ENCODE data around the gene ZNF738. TPM values are rescaled to one million over a fixed set of nuclear protein-coding genes. Genes with fewer than 3 reads are reported as not detected.

The ZNF738 gene
- total RNA-seq, 2 donors from 2014 or later = 6.3 to 13.1 TPM

GRCh38 chr19:21321996-21322395 lies 36.8 kb upstream of the ZNF738 start:
- H3K27me3 ChIP-seq (replicated peaks; ENCODE audit: insufficient read depth) = no peaks in the 10 kb centered on the region
- H3K36me3 ChIP-seq = no peaks in the 10 kb centered on the region
- no peaks in the 10 kb centered on the region for H3K9me3 ChIP-seq
- H3K4me1 ChIP-seq (replicated peaks) = no peaks in the 10 kb centered on the region
- no peak overlapping the region for H3K4me3 ChIP-seq
- TF ChIP-seq POLR2AphosphoS5 (IDR thresholded peaks at IDR 0.05) (no peak), CTCF (IDR thresholded peaks at IDR 0.05) (no peak), POLR2A (IDR thresholded peaks at IDR 0.05) (no peak)
- DNase-seq (ENCODE audit: low spot score) = no peak
- H3K27ac ChIP-seq = no peak overlapping the region
- 78% methylated on average over 4 of the region's 4 CpGs for WGBS
- intact Hi-C loops (cut with DNase I) = no loop called here

- no peak overlapping the region for H3K27ac ChIP-seq
- no peaks in the 10 kb centered on the region for H3K4me1 ChIP-seq (replicated peaks)
- no peaks in the 10 kb centered on the region for H3K9me3 ChIP-seq
- TF ChIP-seq POLR2A (IDR thresholded peaks at IDR 0.05) (no peak), CTCF (IDR thresholded peaks at IDR 0.05) (no peak), POLR2AphosphoS5 (IDR thresholded peaks at IDR 0.05) (no peak)
- no peaks in the 10 kb centered on the region for H3K36me3 ChIP-seq
- intact Hi-C loops (cut with DNase I) = no loop called here
- 43% methylated on average over 8 of the region's 8 CpGs for WGBS
- no peak for DNase-seq (ENCODE audit: low spot score)
- H3K4me3 ChIP-seq = no peak overlapping the region
- H3K27me3 ChIP-seq (replicated peaks; ENCODE audit: insufficient read depth) = no peaks in the 10 kb centered on the region
These were observed 36.3 kb upstream of the ZNF738 start for GRCh38 chr19:21322528-21322927.

GRCh38 chr19:21323000-21323399 lies 35.8 kb upstream of the ZNF738 start:
- no peak for DNase-seq (ENCODE audit: low spot score)
- H3K27me3 ChIP-seq (replicated peaks; ENCODE audit: insufficient read depth) = no peaks in the 10 kb centered on the region
- intact Hi-C loops (cut with DNase I) = no loop called here
- H3K36me3 ChIP-seq = no peaks in the 10 kb centered on the region
- no peak overlapping the region for H3K4me3 ChIP-seq
- no peak overlapping the region for H3K27ac ChIP-seq
- no peaks in the 10 kb centered on the region for H3K4me1 ChIP-seq (replicated peaks)
- WGBS = 65% methylated on average over 2 of the region's 2 CpGs
- H3K9me3 ChIP-seq = no peaks in the 10 kb centered on the region
- TF ChIP-seq CTCF (IDR thresholded peaks at IDR 0.05) = no peak
- TF ChIP-seq POLR2AphosphoS5 (IDR thresholded peaks at IDR 0.05) = no peak
- no peak for TF ChIP-seq POLR2A (IDR thresholded peaks at IDR 0.05)

- Histone ChIP-seq H3K4me1 (replicated peaks) (no peaks in the 10 kb centered on the region), H3K9me3 (no peaks in the 10 kb centered on the region), H3K36me3 (no peaks in the 10 kb centered on the region), H3K27ac (no peak overlapping the region), H3K27me3 (replicated peaks; ENCODE audit: insufficient read depth) (no peaks in the 10 kb centered on the region), H3K4me3 (no peak overlapping the region)
- intact Hi-C loops (cut with DNase I) = no loop called here
- WGBS = 97% methylated on average over 2 of the region's 2 CpGs
- DNase-seq (ENCODE audit: low spot score) = no peak
- no peak for TF ChIP-seq POLR2AphosphoS5 (IDR thresholded peaks at IDR 0.05)
- TF ChIP-seq CTCF (IDR thresholded peaks at IDR 0.05) = no peak
- no peak for TF ChIP-seq POLR2A (IDR thresholded peaks at IDR 0.05)
These were observed 32.6 kb upstream of the ZNF738 start for GRCh38 chr19:21326169-21326568.

GRCh38 chr19:21328406-21328805 lies 30.4 kb upstream of the ZNF738 start:
- Histone ChIP-seq H3K27ac (peak overlapping the region; percentile 88 to 91), H3K36me3 (no peaks in the 10 kb centered on the region), H3K4me1 (replicated peaks) (no peaks in the 10 kb centered on the region), H3K9me3 (no peaks in the 10 kb centered on the region), H3K4me3 (peak overlapping the region; percentile 54 to 66), H3K27me3 (replicated peaks; ENCODE audit: insufficient read depth) (no peaks in the 10 kb centered on the region)
- TF ChIP-seq POLR2AphosphoS5 (IDR thresholded peaks at IDR 0.05) (no peak), POLR2A (IDR thresholded peaks at IDR 0.05) (no peak), CTCF (IDR thresholded peaks at IDR 0.05) (no peak)
- no peak for DNase-seq (ENCODE audit: low spot score)
- intact Hi-C loops (cut with DNase I) = no loop called here
- WGBS = 3% methylated on average over 6 of the region's 6 CpGs

All from prostate gland (tissue), 2 donors.